Hematopoietic multipotent progenitor cell treated with erythropoietin and hydrocortisone succinate and interleukin-3 and kit ligand, for 15 days (in vitro differentiated cells): ENCODE data around the gene TNRC18.
"Not testable (repeated sequence)": the region's sequence is repeated elsewhere in the genome, so short reads cannot be mapped to it uniquely, and the experiment has no call there.

Experiments used
- DNase-seq: peaks from one replicate; pipeline ENCODE4 v3.0.0-alpha.2; 2015; ENCODE audit warnings: low spot score

Gene TNRC18

GRCh38 chr7:5315761-5316160 is 107.9 kb downstream of the TNRC18 start:
- DNase-seq, result no peak

- DNase-seq, result no peak
These were observed 108.8 kb downstream of the TNRC18 start for GRCh38 chr7:5314864-5315263.

- DNase-seq, result not testable (repeated sequence)
These were observed 110.4 kb downstream of the TNRC18 start for GRCh38 chr7:5313076-5313885.

GRCh38 chr7:5312276-5313070 is 111.2 kb downstream of the TNRC18 start:
- not testable (repeated sequence) for DNase-seq

GRCh38 chr7:5310822-5311405 is 112.7 kb downstream of the TNRC18 start:
- no peak for DNase-seq

- DNase-seq, result no peak
These were observed 114.5 kb downstream of the TNRC18 start for GRCh38 chr7:5309146-5309545.

GRCh38 chr7:5307221-5308142 is 116.2 kb downstream of the TNRC18 start:
- not testable (repeated sequence) for DNase-seq

GRCh38 chr7:5305050-5305449 is 118.6 kb downstream of the TNRC18 start:
- not testable (repeated sequence) for DNase-seq

GRCh38 chr7:5303591-5304505 is 119.8 kb downstream of the TNRC18 start:
- DNase-seq, result no peak

GRCh38 chr7:5303061-5303460 is 120.6 kb downstream of the TNRC18 start:
- no peak for DNase-seq

- no peak for DNase-seq
These were observed 121.1 kb downstream of the TNRC18 start for GRCh38 chr7:5302577-5302976.

- DNase-seq, result no peak
These were observed 123.3 kb downstream of the TNRC18 start for GRCh38 chr7:5300366-5300765.

- peak; percentile 38 for DNase-seq
These were observed 126.9 kb downstream of the TNRC18 start for GRCh38 chr7:5296611-5297226.

- DNase-seq, result no peak
These were observed 127.5 kb downstream of the TNRC18 start for GRCh38 chr7:5296015-5296610.

- DNase-seq, result no peak
These were observed 128.3 kb downstream of the TNRC18 start for GRCh38 chr7:5295039-5296014.

- no peak for DNase-seq
These were observed 129.3 kb downstream of the TNRC18 start for GRCh38 chr7:5294169-5294987.

- not testable (repeated sequence) for DNase-seq
These were observed 131.8 kb downstream of the TNRC18 start for GRCh38 chr7:5291711-5292335.
